Measurements from ENCODE around the gene CNBP. TPM values are rescaled to one million over a fixed set of nuclear protein-coding genes. Genes with fewer than 3 reads are reported as not detected.

Gene CNBP
- total and polyA plus RNA-seq, 12 donors = 296 to 804 (median 454) TPM

DNA sequence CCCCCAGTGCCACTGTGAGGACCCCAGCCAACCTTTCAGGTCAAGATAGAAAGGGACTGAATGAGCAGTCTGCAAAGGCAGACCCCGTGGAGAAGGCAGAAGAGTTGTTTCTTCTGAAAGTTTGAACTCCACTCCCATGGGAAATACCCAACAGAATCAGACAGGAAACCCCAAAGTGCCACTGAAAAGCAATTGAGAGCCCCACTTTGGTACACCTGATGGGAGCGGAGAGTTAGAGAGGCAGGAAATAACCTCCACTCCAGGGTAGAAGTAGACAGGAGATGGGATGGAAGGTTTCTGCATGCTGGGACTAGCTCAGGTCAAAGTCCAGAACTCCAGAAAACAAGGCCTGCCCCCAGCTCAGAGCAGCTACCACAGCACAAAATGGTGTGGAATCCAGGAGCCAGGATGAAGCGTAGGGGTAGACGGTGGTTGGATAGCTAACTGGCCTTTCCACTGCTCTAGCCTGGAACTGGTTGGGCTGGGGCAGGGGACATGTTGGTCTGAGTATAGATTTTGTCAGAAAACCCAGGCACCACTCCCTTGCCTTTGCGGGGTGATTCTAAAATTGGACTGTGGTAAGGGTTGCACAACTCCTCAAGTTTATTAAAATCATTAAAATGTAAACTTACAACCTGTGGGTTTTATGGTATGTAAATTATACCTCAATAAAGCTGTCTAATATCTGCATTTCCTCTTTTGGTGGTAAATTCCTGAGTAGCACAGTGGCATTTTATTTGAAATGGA, 60.2 kb downstream of the CNBP start:
- 71 to 87% (median 77%) methylated on average over 5 of the region's 5 CpGs for WGBS, 4 donors
- no peak for DNase-seq
- Histone ChIP-seq H3K27ac (peak overlapping the region in 2 of 5 donors; percentile 5 to 84), H3K4me3 (no peak overlapping the region), H3K9me3 (replicated peaks in 1 of 3) (no peaks in the 10 kb centered on the region), H3K27me3 (no peaks in the 10 kb centered on the region), H3K36me3 (replicated peaks in 1 of 2) (peaks cover 0 to 12% of the 10 kb centered on the region in 2 donors), H3K4me1 (replicated peaks in 1 of 2) (peaks cover 14 to 19% of the 10 kb centered on the region in 2 donors)
- intact Hi-C loops (cut with DNase I) = no loop called here
- no peak for TF ChIP-seq POLR2A (IDR thresholded peaks at IDR 0.05)
- TF ChIP-seq, protein P1, sequence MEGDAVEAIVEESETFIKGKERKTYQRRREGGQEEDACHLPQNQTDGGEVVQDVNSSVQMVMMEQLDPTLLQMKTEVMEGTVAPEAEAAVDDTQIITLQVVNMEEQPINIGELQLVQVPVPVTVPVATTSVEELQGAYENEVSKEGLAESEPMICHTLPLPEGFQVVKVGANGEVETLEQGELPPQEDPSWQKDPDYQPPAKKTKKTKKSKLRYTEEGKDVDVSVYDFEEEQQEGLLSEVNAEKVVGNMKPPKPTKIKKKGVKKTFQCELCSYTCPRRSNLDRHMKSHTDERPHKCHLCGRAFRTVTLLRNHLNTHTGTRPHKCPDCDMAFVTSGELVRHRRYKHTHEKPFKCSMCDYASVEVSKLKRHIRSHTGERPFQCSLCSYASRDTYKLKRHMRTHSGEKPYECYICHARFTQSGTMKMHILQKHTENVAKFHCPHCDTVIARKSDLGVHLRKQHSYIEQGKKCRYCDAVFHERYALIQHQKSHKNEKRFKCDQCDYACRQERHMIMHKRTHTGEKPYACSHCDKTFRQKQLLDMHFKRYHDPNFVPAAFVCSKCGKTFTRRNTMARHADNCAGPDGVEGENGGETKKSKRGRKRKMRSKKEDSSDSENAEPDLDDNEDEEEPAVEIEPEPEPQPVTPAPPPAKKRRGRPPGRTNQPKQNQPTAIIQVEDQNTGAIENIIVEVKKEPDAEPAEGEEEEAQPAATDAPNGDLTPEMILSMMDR (IDR thresholded peaks at IDR 0.05) = no peak

DNA sequence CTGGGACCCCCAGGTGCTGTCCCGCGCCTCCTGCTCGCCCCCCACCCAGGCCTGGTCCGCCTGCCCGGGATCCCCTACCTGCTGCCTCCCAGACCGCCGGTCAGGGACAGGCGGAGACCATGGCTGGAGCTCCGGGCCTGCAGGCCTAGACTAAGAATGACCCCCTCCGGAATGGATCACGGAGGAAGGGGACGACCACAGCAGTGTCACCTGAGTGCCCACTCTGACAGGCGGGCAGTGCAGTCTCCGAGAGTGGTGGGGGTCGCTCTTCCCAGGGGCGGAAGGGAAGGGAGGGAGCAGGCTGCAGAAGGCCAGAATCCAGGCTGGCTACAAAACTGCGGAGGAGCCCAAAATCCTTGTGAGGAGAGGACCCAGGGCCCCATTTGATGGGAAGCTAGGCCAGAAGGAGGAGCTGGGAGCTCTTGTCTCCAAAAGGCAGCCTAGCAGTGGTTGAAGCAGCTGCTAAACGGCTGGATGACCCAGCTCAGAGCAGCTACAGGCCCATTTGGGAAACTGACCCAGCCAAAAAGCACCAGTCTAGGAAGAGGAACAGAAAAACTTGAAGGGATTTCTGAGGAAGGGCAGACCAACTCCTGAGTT, 61.2 kb downstream of the CNBP start:
- intact Hi-C loops (cut with DNase I) = no loop called here
- 43 to 49% (median 48%) methylated on average over 8 to 18 of the region's 18 CpGs for WGBS, 4 donors
- Histone ChIP-seq H3K9me3 (replicated peaks in 1 of 3) (no peaks in the 10 kb centered on the region), H3K4me3 (peak overlapping the region in 1 of 4 donors; percentile 96), H3K27me3 (no peaks in the 10 kb centered on the region), H3K36me3 (replicated peaks in 1 of 2) (peaks cover 0 to 3% of the 10 kb centered on the region in 2 donors), H3K27ac (peak overlapping the region in 4 of 5 donors; percentile 84 to 99 (median 90)), H3K4me1 (replicated peaks in 1 of 2) (peaks cover 14 to 28% of the 10 kb centered on the region in 2 donors)
- peak in 4 of 7 donors; percentile 25 to 58 (median 37) for DNase-seq
- TF ChIP-seq, protein P1 (IDR thresholded peaks at IDR 0.05) = no peak
- no peak for TF ChIP-seq POLR2A (IDR thresholded peaks at IDR 0.05)

DNA sequence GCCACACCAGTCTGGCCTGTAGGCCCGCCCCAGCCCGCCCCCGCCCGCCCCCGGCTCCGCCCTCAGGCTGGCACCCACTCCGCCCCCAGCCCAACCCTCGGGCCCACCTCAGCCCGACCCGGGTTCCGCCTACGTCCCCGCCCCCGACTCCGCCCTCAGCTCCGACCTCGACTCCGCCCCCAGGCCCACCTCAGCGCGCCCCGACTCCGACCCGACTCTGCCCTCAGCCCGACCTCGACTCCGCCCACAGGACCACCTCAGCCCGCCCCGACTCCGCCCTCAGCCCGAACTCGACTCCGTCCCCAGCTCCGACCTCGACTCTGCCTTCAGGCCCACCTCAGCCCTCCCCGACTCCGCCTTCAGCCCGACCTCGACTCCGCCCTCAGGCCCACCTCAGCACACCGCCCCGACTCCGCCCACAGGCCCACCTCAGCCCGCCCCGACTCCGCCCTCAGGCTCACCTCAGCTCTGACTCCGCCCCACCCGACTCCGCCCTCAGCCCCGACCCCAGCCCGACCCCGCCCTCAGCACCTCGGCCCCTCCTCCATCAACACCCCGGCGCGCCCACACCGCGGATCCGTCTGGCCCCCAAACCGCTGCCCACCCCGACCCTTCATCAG, 61.8 kb downstream of the CNBP start, which contains the start of gene RAB43:
TSS of gene RAB43 (minus strand) at position 13 of the 620 bp plus-strand sequence. CDS start 315 bp downstream, outside the sequence.
- H3K27ac ChIP-seq = peak within 1 kb of the TSS; percentile 84 to 99 (median 91)
- peaks cover 20 to 35% of the 10 kb centered on the region in 2 donors for H3K4me1 ChIP-seq (replicated peaks in 1 of 2)
- 0 to 27% (median 4%) methylated on average over 6 to 58 of the region's 60 CpGs for WGBS, 4 donors
- DNase-seq = peak; percentile 87 to 94 (median 90)
- peak within 1 kb of the TSS; percentile 70 to 96 (median 83) for H3K4me3 ChIP-seq
- H3K9me3 ChIP-seq (replicated peaks in 1 of 3) = no peaks in the 10 kb centered on the region
- H3K36me3 ChIP-seq (replicated peaks in 1 of 2) = no peaks in the 10 kb centered on the region
- no peaks in the 10 kb centered on the region for H3K27me3 ChIP-seq
- intact Hi-C loops (cut with DNase I) = no loop called here
- TF ChIP-seq, protein P1 (IDR thresholded peaks at IDR 0.05) = no peak
- no peak for TF ChIP-seq POLR2A (IDR thresholded peaks at IDR 0.05)
